GM12872 (cell line): ENCODE results near the gene C12orf42.

ENCODE experiments used
- TF ChIP-seq, protein P1 (sequence below): IDR thresholded peaks from 3 replicates; pipeline ENCODE4 v1.5.1; 2011; ENCODE audit warnings: low read depth, mild to moderate bottlenecking, low read length, moderate library complexity; ENCODE audit not compliant: insufficient read depth

Gene C12orf42

GRCh38 chr12:103505371-103506236 is 9.8 kb upstream of the C12orf42 start:
- TF ChIP-seq, protein P1, sequence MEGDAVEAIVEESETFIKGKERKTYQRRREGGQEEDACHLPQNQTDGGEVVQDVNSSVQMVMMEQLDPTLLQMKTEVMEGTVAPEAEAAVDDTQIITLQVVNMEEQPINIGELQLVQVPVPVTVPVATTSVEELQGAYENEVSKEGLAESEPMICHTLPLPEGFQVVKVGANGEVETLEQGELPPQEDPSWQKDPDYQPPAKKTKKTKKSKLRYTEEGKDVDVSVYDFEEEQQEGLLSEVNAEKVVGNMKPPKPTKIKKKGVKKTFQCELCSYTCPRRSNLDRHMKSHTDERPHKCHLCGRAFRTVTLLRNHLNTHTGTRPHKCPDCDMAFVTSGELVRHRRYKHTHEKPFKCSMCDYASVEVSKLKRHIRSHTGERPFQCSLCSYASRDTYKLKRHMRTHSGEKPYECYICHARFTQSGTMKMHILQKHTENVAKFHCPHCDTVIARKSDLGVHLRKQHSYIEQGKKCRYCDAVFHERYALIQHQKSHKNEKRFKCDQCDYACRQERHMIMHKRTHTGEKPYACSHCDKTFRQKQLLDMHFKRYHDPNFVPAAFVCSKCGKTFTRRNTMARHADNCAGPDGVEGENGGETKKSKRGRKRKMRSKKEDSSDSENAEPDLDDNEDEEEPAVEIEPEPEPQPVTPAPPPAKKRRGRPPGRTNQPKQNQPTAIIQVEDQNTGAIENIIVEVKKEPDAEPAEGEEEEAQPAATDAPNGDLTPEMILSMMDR = peak; percentile 34; the same call in 2 of the 3 replicates

DNA sequence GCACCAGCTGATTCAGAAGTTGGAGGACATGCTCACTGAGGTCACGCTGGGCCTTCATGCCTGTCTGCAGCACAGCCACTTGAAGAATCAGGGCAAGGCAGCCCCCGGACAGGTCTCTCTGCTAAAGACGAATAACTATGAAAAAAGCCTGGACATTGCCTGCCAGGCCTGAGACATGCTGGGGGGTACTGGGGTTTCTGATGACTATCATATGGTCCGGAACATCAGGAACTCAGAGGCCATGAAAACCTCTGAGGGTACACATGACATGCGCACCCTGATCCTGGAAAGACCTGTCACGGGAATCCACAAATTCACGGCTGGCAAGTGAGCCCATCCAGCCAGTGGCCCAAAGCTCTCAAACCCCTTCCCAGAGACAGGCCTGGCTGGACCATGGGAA is 8.8 kb upstream of the C12orf42 start:
- TF ChIP-seq, protein P1 = no peak

DNA sequence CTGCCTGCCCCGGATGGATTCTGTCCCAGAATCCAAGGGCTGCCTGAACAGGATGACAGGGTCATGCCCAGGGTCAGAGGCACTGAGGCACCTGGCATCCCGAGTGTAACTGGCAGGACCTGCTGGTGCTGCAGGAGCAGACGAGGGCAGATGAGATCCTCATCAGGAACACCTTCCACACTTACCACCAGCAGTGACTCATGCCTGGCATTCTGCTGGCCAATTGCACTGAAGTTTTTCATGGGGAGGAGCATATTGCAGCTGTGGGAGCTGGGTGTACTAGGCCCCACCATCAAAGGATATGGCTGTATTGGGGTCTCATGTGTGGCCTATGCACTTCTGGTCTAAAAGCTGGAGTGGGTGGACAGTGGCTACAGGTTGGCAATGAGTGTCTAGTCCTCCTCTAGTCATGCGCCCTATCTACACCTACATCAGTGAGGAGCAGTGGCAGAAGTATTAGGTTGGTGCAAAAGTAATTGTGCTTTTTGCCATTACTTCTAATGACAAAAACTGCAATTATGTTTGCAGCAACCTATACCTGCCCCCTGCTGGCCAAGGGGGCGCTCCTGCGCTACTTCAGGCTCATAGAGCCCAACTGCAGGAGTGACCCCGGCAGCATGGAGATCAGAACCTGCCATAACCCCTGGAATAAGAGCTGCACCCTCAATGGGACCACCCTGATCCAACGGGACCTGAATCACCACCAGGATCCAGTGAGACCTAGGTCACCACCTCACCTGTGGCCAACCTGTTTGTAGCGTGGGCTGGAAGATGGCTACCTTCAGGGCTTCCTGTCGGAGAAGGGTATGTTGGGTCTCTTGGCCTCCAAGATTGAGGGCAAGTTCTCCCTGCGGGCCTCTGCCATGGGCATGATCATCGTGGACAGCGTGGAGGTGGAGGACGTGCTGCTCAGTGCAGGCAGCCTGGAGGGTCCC is 8.0 kb upstream of the C12orf42 start:
- TF ChIP-seq, protein P1 = peak; percentile 86

DNA sequence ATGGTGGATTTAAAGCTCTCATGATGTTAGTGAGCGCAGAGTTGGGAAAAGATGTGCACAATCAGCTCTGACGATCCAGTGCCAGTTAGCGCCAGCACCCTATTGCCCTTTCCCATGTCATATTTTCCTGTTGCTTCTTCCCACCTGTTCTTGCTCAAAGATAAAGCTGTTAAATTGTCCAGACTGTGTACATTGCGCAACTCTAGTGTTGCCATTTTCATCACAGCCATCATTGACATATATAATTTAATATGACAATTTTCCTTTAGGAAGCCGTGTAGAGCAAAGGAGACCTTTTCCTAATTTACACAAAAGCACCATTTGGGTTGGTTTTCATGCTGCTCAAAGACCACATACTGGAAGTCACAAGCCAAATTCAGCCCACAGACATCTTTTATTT is 5.7 kb upstream of the C12orf42 start:
- TF ChIP-seq, protein P1 = no peak

DNA sequence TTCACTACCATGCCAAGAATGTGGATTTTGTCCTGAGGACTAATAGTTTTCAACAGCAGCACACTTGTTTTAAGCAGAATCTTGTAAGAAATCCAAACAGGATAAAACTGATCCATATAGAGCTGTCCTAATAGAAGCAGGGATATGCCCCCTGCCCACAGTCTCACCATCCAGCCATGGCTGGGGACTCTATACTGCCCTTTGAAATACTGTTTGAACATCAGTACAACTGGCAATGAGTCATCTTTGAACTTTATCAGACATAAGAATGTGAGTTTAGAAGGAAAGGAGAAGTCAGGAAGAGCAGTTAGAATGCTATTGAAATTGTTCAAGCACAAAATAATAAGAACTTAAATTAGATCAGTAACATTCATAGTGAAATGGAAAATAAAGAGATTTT is 3.8 kb upstream of the C12orf42 start:
- TF ChIP-seq, protein P1 = no peak

DNA sequence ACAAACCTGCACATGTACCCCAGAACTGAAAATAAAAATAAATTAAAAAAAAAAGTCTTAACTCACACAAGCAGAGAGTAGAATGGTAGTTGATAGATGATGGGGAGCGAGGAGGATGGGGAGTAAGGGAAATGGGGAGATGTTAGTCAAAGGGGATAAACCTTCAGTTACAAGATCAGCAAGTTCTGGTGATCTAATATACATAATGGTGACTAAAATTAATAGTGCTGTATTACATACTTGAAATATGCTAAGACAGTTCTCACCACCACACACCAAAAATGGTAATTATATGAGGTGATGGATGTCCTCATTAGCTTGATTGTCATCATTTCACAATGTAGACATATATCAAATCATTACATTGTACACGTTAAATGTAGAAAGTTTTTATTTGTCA is 3.2 kb upstream of the C12orf42 start:
- TF ChIP-seq, protein P1 = no peak
